ENCODE data around the gene CD47. TPM values are rescaled to one million over a fixed set of nuclear protein-coding genes. Genes with fewer than 3 reads are reported as not detected.

Gene CD47
- total and polyA plus RNA-seq, 10 of the 15 experiments (the other 5 are each of a cell fraction or from before 2014, with no cell fraction given): 22.9 to 175 (median 81.1) TPM

DNA sequence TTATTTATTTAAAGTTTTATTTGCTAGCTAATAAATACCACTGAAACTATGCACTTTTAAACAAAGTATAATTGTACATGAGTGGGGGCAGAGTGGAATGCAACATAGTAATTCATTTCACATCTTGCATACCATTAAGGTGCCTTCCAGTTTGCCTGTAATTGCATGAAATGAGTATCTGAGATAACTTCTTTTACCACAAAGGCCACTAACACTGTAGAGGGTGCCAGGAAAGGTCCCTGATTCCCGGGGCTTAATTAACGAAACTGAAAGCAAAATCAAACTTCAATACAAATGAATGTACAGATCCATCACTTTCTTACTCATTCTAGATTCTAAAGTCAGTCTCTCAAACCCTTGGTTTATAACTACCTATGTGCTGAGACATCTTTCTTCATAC, 2.1 kb downstream of the CD47 start (continued):
- TF ChIP-seq MEF2B (IDR thresholded peaks at IDR 0.05; ENCODE audit: partially characterized antibody, poor library complexity, severe bottlenecking) (peak; percentile 23), EGR1 (IDR thresholded peaks at IDR 0.05; ENCODE audit: borderline replicate concordance in 1 of 2, low read depth in 2 of 2, low read length in 2 of 2) (no peak), FOXM1 (IDR thresholded peaks at IDR 0.05; ENCODE audit: low read depth, low read length) (peak; percentile 79), ZNF217 (IDR thresholded peaks at IDR 0.05) (peak; percentile 94), NR2F1 (conservative IDR thresholded peaks at IDR 0.05) (peak; percentile 90), RAD51 (IDR thresholded peaks at IDR 0.05) (peak; percentile 43; the same call in 1 of the 2 replicates), ZNF24 (IDR thresholded peaks at IDR 0.05) (0 out of 2 replicates have a peak, but pooled peaks have one; percentile 46), MYC (IDR thresholded peaks at IDR 0.05; ENCODE audit: insufficient read depth, insufficient read length, insufficient replicate concordance, low read length, severe bottlenecking) (no peak), ZNF274 (IDR thresholded peaks at IDR 0.05; ENCODE audit: insufficient read depth, insufficient read length) (no peak), RCOR1 (conservative IDR thresholded peaks at IDR 0.05; ENCODE audit: low read depth, low read length) (0 out of 2 replicates have a peak, but pooled peaks have one; percentile 30), EZH2 (IDR thresholded peaks at IDR 0.05; ENCODE audit: borderline replicate concordance, control insufficient read depth, low read depth, low read length) (no peak), NFYB (IDR thresholded peaks at IDR 0.05; ENCODE audit: insufficient read depth, low read depth, low read length) (no peak), TCF12 (IDR thresholded peaks at IDR 0.05; ENCODE audit: low read depth, low read length) (no peak), POLR2AphosphoS5 (IDR thresholded peaks at IDR 0.05; ENCODE audit: low read length) (no peak), DPF2 (IDR thresholded peaks at IDR 0.05) (peak; percentile 78), EP300 (IDR thresholded peaks at IDR 0.05; ENCODE audit: borderline replicate concordance in 1 of 2, control insufficient read depth in 1 of 2, low read depth in 2 of 2, low read length in 2 of 2) (peak in 1 of 2 experiments; percentile 36; a peak in 2 of 4 replicates), MEF2A (IDR thresholded peaks at IDR 0.05; ENCODE audit: insufficient read depth, low read depth, low read length) (0 out of 2 replicates have a peak, but pooled peaks have one; percentile 40), TBL1XR1 (IDR thresholded peaks at IDR 0.05; ENCODE audit: low read depth, low read length) (no peak), EED (IDR thresholded peaks at IDR 0.05; ENCODE audit: low read depth) (peak; percentile 86), SIX5 (IDR thresholded peaks at IDR 0.05; ENCODE audit: low read depth, low read length, severe bottlenecking) (no peak)
- TF ChIP-seq, protein P1, sequence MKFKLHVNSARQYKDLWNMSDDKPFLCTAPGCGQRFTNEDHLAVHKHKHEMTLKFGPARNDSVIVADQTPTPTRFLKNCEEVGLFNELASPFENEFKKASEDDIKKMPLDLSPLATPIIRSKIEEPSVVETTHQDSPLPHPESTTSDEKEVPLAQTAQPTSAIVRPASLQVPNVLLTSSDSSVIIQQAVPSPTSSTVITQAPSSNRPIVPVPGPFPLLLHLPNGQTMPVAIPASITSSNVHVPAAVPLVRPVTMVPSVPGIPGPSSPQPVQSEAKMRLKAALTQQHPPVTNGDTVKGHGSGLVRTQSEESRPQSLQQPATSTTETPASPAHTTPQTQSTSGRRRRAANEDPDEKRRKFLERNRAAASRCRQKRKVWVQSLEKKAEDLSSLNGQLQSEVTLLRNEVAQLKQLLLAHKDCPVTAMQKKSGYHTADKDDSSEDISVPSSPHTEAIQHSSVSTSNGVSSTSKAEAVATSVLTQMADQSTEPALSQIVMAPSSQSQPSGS (IDR thresholded peaks at IDR 0.05; ENCODE audit: low read length): peak; percentile 83
- TF ChIP-seq, protein P2, sequence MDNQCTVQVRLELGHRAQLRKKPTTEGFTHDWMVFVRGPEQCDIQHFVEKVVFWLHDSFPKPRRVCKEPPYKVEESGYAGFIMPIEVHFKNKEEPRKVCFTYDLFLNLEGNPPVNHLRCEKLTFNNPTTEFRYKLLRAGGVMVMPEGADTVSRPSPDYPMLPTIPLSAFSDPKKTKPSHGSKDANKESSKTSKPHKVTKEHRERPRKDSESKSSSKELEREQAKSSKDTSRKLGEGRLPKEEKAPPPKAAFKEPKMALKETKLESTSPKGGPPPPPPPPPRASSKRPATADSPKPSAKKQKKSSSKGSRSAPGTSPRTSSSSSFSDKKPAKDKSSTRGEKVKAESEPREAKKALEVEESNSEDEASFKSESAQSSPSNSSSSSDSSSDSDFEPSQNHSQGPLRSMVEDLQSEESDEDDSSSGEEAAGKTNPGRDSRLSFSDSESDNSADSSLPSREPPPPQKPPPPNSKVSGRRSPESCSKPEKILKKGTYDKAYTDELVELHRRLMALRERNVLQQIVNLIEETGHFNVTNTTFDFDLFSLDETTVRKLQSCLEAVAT (IDR thresholded peaks at IDR 0.05): peak; percentile 69
- TF ChIP-seq, protein P3, sequence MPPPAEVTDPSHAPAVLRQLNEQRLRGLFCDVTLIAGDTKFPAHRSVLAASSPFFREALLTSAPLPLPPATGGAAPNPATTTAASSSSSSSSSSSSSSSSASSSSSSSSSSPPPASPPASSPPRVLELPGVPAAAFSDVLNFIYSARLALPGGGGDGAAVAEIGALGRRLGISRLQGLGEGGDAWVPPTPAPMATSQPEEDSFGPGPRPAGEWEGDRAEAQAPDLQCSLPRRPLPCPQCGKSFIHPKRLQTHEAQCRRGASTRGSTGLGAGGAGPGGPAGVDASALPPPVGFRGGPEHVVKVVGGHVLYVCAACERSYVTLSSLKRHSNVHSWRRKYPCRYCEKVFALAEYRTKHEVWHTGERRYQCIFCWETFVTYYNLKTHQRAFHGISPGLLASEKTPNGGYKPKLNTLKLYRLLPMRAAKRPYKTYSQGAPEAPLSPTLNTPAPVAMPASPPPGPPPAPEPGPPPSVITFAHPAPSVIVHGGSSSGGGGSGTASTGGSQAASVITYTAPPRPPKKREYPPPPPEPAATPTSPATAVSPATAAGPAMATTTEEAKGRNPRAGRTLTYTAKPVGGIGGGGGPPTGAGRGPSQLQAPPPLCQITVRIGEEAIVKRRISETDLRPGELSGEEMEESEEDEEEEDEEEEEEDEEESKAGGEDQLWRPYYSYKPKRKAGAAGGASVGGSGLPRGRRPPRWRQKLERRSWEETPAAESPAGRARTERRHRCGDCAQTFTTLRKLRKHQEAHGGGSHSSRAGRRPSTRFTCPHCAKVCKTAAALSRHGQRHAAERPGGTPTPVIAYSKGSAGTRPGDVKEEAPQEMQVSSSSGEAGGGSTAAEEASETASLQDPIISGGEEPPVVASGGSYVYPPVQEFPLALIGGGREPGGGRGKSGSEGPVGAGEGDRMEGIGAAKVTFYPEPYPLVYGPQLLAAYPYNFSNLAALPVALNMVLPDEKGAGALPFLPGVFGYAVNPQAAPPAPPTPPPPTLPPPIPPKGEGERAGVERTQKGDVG (CRISPR knock-in tag; IDR thresholded peaks at IDR 0.05): no peak
- TF ChIP-seq, protein P4, sequence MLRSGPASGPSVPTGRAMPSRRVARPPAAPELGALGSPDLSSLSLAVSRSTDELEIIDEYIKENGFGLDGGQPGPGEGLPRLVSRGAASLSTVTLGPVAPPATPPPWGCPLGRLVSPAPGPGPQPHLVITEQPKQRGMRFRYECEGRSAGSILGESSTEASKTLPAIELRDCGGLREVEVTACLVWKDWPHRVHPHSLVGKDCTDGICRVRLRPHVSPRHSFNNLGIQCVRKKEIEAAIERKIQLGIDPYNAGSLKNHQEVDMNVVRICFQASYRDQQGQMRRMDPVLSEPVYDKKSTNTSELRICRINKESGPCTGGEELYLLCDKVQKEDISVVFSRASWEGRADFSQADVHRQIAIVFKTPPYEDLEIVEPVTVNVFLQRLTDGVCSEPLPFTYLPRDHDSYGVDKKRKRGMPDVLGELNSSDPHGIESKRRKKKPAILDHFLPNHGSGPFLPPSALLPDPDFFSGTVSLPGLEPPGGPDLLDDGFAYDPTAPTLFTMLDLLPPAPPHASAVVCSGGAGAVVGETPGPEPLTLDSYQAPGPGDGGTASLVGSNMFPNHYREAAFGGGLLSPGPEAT (IDR thresholded peaks at IDR 0.05; ENCODE audit: low read depth): peak; percentile 75; the same call in 1 of the 2 replicates
